OCI-LY1 (cell line): ENCODE measurements around the gene RNF181.

Source experiments
- EZH2 ChIP-seq: fragments of 200-600 bp; sonication (generic), shearing (Covaris generic); IDR thresholded peaks from 2 replicates; pipeline ENCODE4 v1.8.0; 2017; ENCODE audit warnings: borderline replicate concordance, mixed run types, mild to moderate bottlenecking, antibody characterized with exemption, low read length, moderate library complexity, mixed read lengths
- TF ChIP-seq, protein P1 (sequence below): fragments of 200-600 bp; sonication (generic), shearing (Covaris generic); IDR thresholded peaks from 2 replicates; pipeline ENCODE4 v1.5.1; 2017; ENCODE audit warnings: mild to moderate bottlenecking, antibody characterized with exemption, low read length, moderate library complexity, mixed read lengths

DNA sequence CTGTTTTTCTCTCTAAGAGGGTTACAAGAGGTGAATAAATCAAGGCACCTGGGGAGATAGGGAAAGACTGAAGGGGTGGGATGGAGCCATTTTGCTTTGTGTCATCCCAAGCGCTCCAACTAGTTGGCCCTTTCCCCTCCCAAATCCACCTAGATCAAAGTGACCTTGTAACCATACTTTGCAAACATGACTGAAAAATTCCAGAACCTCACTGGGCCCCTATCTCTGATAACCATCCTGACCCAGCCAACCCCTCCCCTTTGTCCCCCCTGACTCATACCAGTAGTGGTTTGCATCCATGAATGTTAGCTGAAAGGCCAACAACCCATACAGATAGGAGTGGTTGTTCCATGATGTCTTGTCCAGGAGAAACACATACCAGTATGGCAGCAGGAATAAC is 37.4 kb upstream of the RNF181 start:
- TF ChIP-seq, protein P1, sequence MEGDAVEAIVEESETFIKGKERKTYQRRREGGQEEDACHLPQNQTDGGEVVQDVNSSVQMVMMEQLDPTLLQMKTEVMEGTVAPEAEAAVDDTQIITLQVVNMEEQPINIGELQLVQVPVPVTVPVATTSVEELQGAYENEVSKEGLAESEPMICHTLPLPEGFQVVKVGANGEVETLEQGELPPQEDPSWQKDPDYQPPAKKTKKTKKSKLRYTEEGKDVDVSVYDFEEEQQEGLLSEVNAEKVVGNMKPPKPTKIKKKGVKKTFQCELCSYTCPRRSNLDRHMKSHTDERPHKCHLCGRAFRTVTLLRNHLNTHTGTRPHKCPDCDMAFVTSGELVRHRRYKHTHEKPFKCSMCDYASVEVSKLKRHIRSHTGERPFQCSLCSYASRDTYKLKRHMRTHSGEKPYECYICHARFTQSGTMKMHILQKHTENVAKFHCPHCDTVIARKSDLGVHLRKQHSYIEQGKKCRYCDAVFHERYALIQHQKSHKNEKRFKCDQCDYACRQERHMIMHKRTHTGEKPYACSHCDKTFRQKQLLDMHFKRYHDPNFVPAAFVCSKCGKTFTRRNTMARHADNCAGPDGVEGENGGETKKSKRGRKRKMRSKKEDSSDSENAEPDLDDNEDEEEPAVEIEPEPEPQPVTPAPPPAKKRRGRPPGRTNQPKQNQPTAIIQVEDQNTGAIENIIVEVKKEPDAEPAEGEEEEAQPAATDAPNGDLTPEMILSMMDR: no peak
- TF ChIP-seq EZH2: no peak
